Activated CD4-positive, alpha-beta T cell treated with anti-CD3 and anti-CD28 coated beads, Interleukin-2, amount 50 U/mL, for 48 hours (primary cell): ENCODE data around the gene SPATA13.

ENCODE experiments used
- DNase-seq, 2 experiments: peaks; one replicate each; pipeline ENCODE4 v3.0.0-alpha.2; 2020

The SPATA13 gene

DNA sequence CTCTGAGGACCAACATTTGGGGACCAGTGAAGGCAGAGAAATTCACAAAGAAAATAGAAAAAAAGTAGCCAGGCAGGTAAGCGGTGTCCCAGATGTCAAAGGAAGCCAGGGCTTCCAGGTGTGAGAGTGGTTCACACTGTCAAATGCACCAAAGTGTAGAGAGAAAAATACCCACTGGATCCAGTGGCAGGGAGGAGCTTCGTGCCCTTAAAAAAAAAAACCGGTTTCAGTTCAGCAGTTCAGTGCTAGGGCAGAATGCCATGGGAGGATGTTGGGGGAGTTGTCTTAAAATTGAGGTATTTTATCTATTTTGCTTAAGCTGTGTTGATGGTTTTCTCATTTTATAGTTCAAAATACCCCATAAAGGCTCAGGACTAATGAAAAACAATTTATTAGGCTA lies 101.0 kb downstream of the SPATA13 start:
- DNase-seq, result no peak

DNA sequence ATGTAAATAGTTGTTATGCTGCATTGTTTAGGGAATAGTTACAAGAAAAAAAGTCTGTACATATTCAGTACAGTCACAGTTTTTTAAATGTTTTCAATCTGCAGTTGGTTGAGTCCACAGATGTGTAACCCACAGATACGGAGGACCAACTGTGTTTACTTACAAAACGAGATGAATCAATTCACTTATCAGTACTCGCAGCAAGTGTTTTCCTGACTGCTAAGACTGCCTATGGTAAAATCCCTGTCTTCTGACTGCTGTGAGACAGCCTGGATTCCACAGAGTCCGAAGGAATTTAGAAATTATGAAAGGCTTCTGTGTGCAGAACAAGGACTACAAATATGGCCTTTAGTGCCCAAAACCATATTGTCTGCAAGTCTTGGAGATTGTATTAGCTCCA lies 103.1 kb downstream of the SPATA13 start:
- no peak for DNase-seq

DNA sequence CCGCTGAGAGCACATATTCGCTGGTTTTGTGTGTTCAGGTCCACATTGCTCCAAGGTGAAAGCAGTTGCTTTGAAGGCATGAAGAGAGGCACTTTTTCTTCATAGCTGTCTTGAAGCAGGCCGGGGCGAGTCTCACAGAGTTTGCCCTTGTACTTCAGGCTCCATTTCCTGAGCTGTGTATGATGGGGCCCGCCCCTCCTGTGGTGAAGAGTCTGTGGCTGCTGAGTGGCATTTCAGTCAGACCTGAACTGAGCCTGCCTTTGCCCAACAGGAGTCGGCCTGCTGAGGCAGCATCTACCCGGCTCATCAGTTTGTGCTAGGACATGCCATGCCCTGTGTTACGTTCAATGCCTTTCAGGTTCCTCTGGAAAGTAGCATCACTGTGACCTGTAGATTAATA lies 104.5 kb downstream of the SPATA13 start:
- DNase-seq, result peak; percentile 81 to 86

DNA sequence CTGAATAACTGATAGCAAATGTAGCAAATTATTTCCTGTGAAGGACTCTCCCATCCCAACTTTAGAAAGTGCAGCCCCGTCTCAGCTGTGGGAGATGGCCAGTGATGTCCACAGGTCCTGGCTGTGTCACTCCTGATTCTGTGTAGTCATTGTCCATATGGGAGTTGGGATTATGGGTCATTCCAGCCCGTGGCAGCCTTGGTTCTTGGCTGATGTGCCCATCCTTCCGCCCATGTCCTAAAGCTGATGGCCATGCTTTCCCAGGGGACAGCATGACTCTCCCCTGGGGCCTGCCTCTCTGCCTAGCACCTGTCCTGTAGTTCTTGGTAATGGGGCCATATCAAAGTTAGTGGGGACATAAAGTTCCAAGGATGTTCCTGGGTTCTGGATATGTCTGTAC lies 104.9 kb downstream of the SPATA13 start:
- no peak for DNase-seq

DNA sequence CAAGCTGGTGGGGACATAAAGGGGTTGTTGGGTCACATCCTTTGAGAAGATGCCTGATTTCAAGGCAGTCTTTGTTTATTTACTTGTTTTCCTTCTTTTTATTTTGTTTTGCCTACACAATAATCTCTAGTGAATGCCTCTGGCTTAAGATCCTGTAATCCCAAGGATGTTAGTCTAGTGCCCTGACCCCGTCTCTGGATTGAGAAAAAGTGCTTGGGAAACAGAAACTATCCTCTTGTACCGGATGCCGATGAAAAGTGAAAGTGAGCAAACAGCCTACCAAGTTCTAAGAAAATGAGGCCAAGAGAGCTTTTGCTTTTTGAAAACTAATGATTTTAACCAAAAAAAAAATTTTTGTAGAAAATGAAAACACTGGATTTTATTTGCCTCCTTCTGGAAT lies 106.8 kb downstream of the SPATA13 start:
- DNase-seq, result no peak

DNA sequence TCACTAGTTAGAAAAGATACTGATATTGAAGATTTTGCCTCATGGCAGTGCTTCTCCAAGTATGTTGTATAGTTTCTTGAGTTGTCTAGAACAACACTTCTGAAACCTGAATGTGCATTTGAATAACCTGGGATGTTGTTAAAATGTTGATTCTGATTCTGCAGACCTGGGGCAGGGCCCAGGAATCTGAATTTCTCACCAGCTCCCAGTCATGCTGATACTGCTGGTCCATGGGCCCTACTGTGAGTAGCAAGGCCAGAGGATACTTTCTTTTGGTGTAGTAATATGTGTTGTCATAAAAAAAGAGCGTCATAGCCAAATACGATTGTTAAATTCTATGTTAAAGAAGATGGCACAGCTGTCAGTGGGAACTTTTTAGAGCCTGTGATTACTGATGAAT lies 107.3 kb downstream of the SPATA13 start:
- DNase-seq, result peak in 1 of 2 experiments; percentile 39

DNA sequence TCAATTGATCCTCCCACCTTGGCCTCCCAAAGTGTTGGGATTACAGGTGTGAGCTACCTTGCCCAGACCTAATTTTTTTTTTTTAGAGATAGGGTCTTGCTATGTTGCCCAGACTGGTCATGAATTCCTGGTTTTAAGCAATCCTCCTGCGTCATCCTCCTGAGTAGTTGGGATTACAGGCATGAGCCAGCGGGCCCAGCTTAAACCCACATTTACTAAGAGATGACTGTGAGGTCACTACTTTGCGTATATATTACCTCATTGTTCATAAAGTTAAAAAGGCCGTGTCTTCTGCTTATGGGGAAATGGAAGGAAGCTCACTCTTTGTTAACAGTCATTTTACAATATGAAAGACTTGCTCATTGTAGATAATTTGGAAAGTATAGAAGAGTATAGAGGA lies 109.3 kb downstream of the SPATA13 start:
- no peak for DNase-seq

DNA sequence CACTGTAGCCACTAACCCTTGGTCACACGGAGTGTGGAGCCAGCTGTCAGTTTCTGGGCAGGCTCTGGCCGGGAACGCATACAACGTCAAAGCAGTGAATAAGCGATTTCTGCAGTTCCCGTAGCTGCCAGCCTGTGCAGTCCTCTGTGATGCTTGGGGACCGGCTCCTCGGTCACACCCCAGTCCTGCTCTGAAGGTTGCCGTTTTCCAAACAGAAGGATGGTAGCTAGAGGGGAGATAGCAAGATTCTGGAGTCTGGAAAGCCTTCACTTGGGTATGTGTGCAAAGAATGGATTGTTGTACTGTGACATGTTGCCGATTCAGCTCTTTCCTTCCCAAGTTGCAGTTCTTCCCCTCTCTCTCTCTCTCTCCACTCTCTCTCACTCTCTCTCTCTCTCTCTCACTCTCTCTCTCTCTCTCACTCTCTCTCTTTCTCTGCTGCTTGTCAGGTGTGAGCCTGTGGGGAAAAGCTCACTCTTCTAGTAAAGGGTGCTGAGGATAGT lies 110.2 kb downstream of the SPATA13 start:
- DNase-seq, result peak; percentile 60 to 68

DNA sequence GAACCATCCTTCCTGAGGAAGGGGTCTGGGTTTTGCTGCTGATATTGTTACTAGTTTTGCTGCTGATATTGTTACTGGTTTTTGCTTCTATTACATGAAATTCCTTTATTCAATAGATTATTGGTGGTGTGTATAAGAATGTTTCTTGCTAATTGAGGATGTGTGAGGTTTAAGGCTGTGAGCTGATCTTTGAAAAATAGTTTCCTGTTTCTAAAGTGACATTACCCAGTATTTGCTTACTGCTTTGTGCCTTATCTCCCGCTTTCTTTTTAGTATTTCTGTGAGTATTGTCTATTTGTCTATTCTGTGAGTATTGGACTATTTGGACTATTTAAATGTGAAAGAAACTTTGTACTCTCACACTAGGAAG lies 110.7 kb downstream of the SPATA13 start:
- no peak for DNase-seq

DNA sequence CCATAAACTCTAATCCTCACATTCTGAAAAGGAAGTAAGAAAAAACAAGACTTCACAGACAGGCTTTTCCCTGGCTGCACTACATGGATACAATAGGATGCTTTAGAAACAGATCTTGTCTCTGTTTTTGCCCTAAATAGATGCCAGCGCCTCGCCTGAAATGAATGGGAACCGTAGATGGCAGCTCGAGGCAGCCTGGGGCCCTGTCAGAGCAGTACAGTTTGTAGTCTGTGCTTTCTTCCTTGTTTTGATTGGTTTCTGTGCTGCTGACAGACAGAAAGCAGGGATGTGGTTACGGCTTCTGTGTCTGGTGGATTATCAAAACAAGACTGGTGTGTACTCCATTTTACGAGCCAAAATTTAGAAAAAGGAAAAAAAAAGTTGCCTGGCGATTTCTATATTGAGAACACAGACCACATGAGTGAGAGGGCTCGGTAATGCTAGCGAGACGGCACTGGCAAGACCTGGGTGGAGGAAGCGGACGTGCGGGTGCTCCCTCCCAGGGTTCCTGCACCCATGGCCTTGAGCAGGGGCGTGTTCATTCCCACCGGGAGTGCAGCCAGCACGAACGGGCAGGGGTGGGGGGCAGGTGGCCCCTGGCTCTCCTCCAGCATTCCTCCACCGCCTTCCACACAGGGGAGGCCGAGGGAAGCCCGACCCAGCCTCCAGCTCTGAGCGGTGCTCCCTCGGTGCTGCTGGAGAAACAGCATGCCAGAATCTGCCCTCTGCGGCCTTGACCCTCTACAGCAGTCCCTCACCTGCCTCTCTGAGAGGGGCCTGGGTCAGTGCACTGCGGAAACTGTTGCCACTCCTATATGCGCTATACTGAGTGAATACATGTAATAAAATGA lies 111.3 kb downstream of the SPATA13 start:
- peak in 1 of 2 experiments; percentile 65 for DNase-seq

DNA sequence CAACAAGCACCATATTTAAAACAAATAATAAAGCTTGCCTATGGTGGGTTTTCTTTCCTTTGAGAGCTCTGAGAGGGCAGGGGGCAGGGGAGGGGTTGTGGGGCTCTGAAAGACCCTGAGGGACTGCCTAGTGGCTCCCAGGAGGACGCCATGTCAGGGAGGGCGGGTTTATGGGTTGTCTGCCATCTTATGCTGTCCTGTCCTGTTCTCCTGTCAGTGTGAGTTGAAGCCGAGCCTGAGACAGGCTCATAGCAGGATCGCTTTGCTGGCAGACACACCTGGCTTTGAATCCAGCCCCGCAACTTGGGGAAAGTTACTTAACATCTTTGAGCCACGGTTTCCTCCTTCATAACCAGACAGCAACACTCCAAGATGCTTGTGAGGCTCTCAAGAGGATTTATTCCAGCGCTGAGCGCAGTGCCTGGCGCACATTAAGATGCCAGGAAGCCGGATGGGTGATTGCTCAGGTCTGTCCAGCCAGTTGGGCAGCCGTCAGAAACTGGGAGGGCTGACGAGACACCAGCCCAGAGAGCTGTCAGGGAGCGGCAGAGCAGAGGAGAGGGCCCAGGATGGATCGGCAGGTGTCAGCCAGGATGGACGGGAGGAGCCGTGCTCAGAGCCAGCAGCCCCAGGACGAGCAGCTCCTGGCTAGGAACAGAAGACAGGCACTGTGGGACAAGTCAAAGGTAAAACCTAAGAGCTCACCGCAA lies 112.1 kb downstream of the SPATA13 start:
- peak in 1 of 2 experiments; percentile 34 for DNase-seq

DNA sequence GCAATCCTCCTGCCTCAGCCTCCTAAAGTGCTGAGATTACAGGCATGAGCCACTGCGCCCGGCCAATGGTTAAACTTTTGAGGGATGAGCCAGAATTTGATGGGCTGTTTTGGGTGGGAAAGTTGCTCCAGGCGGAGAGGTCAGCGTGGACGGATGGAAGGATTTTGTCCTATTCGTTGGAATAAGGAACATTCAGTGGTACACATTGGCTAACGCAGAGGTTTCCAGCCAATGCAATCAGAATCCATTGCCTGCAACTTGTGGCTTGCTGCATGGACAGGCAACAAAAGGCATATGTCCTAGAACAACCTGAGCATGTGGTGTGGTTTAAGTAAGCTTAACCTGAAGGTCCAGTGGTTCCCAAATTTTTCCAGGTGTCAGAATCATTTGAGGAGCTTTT lies 113.4 kb downstream of the SPATA13 start:
- DNase-seq, result no peak

DNA sequence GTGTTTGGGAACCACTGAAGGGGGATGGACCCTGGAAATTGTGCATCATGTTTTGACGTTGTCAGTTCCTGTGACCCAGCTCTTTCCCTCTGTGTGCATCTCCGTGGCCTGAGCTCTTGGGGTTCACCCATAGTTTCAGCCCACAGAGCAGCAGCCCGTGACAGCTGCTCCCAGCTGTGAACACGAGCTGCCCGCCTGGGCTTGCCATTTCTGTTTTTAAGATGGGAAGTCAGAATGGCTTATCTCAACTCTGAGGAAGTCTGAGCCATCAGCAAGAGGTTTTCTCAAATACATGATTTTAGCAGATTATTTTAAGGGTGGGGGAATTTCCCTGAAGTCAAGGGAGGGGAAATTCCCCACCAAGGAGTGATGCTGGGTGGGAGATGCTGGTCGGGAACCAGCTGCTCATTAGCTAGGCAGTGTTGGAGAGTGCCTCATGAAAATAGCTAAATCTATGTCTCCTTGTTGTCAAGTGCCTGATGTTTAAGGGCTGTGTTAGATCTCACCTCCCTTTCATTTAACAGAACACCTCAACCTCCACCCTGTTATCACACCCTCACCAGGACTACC lies 114.0 kb downstream of the SPATA13 start:
- peak; percentile 68 to 78 for DNase-seq

DNA sequence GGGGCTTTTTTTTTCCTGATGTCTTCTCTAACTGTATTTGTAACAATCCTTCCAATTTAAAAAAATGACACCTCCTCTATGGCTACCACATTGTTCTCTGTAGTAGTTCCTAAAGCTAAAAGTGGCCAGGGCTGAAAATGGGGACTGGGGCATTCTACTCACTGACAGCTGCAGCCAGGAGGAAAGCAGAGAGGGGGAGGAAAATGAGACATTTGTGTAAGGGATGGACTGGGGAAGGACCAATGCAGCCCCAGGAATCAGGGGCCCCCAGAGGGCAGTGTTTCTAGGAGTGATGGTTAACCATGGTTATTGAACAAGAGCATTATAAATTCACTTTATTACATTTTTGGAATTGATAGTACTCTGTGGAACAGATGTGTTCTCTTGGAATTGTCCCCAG lies 114.5 kb downstream of the SPATA13 start:
- DNase-seq, result no peak

DNA sequence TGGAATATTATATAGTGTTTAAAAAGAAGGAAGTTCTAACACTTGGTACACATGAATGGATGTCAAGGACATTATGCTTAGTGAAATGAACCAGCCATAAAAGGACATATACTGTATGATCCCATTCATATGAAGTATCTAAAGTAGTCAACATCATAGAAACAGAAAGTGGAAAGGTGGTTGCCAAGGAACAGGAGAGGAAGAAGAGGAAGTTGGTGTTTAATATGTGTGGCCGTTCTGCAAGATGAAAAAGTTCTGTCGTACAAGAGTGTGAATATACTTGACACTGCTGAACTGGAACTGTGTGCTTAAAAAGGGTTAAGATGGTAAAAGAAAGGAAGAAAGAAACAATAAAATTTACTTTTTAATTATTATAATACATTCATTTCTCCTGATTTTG lies 115.8 kb downstream of the SPATA13 start:
- no peak for DNase-seq

DNA sequence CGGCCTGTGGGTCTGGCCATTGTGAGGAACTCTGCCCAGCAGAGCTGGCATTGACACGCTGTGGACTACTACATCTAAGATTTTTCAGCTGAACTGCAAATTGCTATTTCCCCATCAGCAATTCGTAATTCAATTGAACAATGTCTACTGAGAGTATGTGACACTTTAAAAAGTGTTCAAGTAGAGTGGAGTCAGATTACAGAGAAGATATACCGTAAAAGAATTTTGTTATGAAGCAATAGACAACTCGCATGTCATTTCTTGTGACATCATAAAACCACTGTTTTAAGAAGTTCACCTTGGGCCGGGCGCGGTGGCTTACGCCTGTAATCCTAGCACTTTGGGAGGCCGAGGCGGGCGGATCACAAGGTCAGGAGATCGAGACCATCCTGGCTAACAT lies 116.3 kb downstream of the SPATA13 start:
- DNase-seq, result no peak

DNA sequence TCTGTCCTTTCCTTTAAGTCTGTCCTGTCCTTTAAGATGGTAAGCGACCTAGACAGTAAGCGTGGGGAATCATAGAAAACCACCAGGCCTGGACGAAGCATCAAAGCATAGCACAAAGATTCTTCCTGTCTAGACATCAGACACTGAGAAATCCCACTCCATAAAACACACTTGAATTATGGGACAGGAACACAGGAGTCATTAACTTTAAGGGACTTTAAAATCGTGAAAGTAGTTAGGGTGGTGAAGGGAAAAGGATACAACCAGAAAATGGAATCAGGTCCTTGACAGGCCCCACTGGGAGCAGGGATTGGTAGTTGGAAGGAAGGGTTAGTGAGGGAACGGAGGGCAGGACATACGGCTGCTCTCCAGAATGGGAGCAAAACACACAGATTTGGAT lies 117.2 kb downstream of the SPATA13 start:
- DNase-seq, result no peak

DNA sequence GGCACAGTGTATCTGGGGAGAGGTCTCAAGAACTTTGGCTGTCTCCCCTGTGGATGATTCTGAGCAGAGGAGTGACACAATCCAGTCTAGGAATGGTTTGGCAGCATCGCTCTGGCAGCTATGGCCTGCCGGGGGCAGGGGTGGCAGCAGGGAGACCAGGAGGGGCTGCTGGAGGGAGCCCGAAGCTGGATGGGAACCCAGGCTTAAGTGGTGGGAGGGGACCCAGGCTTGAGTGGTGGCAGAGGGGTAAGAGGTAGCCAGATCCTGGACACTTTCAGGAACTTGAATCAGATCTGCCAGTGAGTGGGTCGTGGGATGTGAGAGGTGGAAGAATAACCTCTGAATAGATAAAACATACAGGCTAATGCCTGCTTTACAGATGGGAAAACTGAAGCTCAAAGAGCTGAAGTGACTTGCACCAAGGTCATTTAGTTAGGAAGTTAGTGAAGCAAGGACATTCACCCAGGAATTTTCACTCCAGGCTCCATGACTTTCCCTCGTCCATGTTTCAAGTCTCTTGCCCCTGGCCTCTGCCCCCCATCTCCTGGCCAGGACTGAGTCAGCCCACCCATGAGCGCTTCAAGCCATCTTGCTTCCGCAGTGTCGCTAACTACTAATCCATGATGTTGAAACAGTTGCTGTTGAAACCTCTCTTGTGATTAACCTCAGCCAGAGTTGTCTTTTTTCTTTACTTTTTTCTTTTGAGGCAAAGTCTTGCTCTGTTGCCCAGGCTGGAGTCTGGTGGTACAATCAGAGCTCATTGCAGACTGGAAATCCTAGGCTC lies 119.0 kb downstream of the SPATA13 start:
- DNase-seq, result no peak

DNA sequence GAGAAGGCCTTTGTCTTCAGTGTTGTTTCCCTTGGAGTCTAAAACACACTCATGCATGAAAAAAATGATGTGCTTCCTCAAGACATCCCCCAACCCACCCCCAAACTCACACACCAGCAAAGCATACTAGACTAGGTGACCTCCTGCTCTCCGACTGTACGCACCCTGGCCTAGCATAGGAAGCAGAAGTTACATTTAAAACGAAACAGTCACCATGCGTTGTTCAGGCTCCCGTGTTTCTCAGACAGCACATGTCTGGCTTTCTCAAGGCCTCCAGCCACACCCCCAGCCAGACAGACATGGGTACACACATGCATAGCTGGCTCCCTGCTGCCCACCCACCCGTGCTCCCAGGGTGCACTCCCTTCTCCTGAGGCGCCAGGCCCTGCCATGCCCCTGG lies 120.2 kb downstream of the SPATA13 start:
- no peak for DNase-seq

DNA sequence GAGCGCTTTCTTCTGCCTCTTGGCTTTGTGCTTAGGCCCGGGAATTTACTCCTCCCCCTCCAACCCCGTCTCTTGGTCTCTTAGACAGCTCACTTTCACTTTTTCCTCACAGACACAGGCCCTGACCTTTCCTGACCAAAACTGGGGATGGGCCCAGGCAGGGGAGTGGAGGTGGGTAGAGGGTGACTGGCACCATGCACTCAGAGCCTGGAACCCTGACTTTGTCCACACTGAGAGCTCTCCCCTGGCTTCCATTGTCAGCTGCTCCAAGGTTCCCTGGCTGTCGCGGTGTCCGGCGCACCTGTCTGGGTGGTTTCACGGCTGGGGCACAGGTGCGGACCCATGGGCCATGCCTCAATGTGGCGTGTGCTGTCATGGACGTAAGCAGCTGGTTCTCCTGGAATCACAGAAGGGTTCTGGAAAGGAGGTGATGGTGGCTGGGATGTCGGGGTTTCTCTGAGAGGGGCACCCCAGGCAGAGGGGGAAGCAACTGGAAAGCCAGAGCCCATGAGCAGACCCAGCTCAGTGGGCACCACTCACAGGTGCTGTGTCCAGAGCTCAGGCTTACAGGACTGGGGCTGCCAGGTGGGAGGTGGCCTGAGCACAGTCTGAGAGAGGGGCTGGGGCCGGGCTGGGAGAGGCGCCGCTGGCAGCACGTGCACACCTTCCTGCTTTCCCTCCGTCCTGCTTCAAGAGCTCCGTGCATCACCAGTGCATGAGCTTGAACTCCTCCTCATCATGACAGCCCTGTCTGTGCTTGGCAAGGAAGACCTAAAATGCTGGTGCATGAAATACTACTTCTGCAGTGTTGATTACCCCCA lies 120.9 kb downstream of the SPATA13 start:
- DNase-seq, result no peak

DNA sequence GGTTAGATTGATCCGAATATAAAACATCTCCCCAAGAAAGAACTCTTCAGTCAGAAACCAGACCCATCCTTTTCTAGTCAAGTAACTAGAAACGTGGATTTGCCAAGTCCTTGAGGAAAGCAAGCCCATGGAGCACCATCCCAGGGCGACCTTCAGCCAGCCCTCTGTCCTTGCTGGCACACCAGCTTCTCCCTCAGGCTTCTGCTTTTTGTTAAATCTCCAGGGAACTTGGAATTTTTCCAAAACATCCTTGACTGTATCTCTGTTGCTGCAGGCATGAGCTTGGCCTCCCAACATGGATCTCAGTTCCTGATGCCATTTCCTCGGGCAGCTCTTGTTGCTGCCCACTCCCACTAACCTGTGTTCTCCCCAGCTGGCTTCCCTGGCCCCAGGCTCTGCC lies 121.7 kb downstream of the SPATA13 start:
- DNase-seq, result no peak

DNA sequence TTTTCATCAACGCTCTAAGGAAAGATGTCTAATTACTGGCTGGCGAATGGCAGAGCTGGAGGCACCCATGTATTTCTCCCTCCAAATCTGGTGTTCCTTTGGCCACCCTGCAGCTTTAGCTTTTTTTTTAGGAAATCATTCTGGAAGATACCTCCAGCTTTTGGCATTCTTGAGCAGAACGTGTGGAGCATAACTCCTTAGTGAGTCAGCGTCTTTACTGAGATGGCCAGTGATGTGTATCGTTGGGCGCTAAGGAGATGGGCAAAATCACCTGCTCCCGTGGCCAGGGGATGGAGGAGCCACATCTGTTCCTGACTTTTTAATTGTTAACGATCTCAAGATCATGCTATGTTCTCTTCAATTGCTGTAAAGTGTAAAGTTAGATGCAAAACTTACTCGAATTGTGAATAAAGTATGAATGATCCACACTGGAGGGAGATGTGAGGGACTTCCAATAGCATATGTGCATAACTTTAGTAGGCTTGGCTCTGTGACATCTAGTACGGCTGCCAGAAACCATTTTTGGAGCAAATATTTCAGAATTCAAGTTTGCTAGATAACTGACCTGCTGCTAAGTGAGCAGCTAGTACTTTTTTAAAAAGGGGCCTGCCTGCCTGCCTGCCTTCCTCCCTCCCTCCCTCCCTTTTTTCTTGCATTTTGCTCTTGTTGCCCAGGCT lies 124.5 kb downstream of the SPATA13 start:
- DNase-seq, result no peak
